Endometrial microvascular endothelial cells (primary cell): ENCODE data around the gene BDH1. TPM values are rescaled to one million over a fixed set of nuclear protein-coding genes. Genes with fewer than 3 reads are reported as not detected.

Experiments used
- total RNA-seq: library from RNA; depleted of rRNA; stranded (reverse); fragments of >200 nt; gene quantifications from one replicate; pipeline ENCODE4 v1.2.3, GENCODE V29; 2015; ENCODE audit errors: inconsistent ontology term

BDH1 gene
- total RNA-seq, 1 donor from 2014 or later: 6.0 TPM

Other genes starting within 250 kb of the BDH1 start
- gene RUBCN, start 180.9 kb upstream of the BDH1 start, total RNA-seq: 18.2 TPM
- 53.4 TPM for gene FYTTD1, start 193.9 kb upstream of the BDH1 start, total RNA-seq
- gene LRCH3, start 235.3 kb upstream of the BDH1 start, total RNA-seq: 32.1 TPM